Ramos (cell line): ENCODE measurements around the gene AMOT.

Source experiments
- in situ Hi-C: fragments of 300-500 bp; cut with MboI; formaldehyde crosslinking; loops from one replicate; pipeline ENCODE4 v1.14.3; 2022; ENCODE audit warnings: low sequenced_read_pairs; ENCODE audit not compliant: unreplicated experiment

Gene AMOT

GRCh38 chrX:112808007-112808406 lies 32.6 kb downstream of the AMOT start:
- in situ Hi-C loops = no loop called here

DNA sequence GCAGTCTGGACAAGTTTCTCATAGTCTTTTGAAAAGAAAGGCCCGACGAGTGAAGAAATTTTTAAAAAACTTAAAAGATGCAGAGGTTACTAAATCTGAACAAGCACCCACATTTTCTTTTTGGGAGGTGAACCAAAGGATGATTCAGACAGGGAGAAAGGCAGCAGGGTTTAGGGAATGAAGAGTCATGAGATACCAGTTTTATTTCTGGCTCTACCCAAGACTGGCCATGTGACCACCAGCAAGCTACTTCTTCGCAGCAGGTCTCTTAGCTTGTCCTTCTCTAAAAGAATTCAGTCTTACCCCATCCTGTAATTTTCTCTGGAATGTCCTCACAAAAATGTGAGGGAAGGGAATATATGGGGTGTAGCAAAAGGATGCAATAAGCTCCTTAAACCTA lies 37.6 kb downstream of the AMOT start:
- in situ Hi-C loops = no loop called here

GRCh38 chrX:112802541-112802940 lies 38.1 kb downstream of the AMOT start:
- in situ Hi-C loops = no loop called here

GRCh38 chrX:112800971-112801775 lies 39.5 kb downstream of the AMOT start:
- in situ Hi-C loops = no loop called here

DNA sequence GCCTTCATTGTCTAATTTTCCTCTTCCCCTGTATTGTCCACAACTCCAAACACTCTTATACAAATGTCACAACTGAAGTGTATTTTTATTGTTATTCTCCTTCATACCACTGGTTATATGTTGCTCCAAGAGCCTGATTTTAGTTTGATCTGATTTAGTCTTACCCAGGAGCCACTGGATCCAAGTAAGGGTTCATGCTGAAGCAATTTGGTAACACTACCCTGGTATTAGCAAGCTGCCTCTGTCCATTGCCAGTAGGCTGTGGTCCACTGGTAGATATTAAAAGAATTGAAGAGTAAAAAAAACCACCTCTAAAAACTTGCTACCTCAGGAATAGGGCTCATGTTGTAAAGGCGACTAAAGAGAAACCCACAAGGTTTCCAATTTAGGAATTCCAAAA lies 41.2 kb downstream of the AMOT start:
- in situ Hi-C loops = no loop called here

GRCh38 chrX:112798736-112799135 lies 41.9 kb downstream of the AMOT start:
- in situ Hi-C loops = no loop called here

DNA sequence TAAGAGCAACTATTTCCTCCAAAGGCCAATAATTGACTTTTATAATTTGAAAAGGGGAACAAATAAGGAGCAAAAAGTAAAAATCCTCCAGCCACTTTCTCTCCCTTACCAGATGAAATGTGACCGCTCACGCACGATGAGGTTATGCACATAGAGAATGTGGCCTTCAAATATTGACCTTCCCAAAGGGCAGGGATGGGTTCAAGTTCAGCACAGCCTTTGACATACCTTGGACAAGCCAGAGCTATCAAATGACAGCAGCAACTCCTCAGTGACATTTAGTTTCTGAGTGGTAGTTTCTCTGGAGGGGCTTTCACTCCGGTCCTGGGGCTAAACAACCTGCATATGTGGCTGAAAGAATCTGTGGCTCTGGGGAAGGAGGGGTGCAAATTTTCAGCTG lies 50.7 kb downstream of the AMOT start:
- in situ Hi-C loops = no loop called here

DNA sequence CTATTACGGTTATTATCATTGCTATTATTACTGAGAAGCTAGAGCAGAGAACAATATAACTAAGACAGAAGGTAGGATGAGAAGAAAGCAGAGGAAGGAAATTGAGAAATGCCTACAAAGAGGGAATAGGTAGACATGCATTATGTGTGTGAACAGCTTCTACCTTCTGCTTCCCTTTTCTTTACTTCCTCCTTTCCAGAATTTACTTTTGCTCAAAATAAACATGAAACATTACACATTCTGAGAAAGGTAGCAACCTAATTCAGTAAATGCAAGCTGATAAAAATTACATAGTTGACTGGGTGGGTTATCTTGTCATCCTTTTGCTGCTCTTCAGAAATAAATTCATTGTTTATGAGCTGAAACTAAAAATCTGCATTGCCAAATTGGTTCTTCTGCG lies 54.6 kb downstream of the AMOT start:
- in situ Hi-C loops = no loop called here

- in situ Hi-C loops = no loop called here
Measured at GRCh38 chrX:112785344-112785743, 55.3 kb downstream of the AMOT start.

GRCh38 chrX:112784692-112785091 lies 55.9 kb downstream of the AMOT start:
- in situ Hi-C loops = no loop called here

DNA sequence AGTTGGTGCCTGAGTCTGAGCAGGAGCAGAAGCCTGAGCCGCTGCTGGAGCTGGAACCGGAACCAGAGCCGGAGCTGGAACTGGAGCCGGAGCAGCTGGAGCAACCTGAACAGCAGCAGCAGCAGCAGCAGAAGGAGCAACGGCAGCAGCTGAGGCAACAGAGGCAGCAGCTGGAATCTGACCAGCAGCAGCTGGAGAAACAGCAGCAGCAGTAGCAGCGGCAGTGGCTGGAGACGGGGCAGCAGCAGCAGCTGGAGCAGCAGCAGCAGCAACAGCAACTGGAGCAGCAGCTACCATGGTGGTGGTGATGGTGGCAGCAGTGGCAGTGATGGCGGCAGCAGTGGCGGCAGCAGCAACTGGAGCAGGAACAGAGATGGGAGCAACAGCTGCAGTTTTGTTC lies 61.5 kb downstream of the AMOT start:
- in situ Hi-C loops = no loop called here

GRCh38 chrX:112774651-112775293 lies 65.9 kb downstream of the AMOT start:
- in situ Hi-C loops = no loop called here

GRCh38 chrX:112774142-112774541 lies 66.5 kb downstream of the AMOT start:
- in situ Hi-C loops = no loop called here

GRCh38 chrX:112769034-112769433 lies 71.6 kb downstream of the AMOT start:
- in situ Hi-C loops = no loop called here

DNA sequence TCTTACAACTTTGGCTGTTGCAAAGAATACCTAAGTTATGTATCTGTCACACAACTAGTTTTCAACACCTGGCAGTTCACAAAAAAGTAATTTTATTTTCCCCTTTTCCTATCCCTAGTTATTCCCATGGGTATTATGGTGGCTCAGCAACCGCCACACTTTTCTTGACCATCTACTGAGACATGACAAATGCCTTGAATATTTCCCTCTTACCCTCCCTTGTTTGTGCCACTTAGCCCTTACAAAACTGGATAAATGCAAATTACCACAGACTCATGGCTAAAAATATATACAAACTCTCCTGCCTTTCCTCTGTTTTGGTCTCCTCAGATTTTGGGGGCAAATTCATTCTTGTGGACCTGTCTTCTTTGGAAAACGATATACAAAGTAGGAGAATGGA lies 72.1 kb downstream of the AMOT start:
- in situ Hi-C loops = no loop called here

GRCh38 chrX:112766774-112767173 lies 73.9 kb downstream of the AMOT start:
- in situ Hi-C loops = no loop called here

- in situ Hi-C loops = no loop called here
Measured at GRCh38 chrX:112761242-112762207, 79.1 kb downstream of the AMOT start.

- in situ Hi-C loops = no loop called here
Measured at GRCh38 chrX:112760697-112761096, 79.9 kb downstream of the AMOT start.

DNA sequence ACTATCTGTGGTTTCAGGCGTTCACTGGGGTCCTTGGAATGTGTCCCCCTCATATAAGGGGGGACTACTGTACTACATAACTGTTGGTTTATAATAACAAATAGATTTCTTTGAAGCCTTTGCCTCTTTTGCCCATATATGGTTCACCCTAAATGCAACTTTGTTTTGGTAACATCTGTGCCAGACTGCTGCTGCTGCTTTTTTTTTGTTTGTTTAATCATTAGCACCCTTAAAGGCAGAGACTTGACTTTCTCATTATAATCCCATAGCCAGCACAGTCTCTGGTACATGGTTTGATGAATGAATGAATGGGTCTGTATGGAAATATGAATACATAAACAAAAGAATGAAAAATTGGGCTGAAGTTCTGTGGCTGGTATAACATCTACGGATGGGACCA lies 80.7 kb downstream of the AMOT start:
- in situ Hi-C loops = no loop called here

- in situ Hi-C loops = no loop called here
Measured at GRCh38 chrX:112759512-112759911, 81.1 kb downstream of the AMOT start.

- in situ Hi-C loops = no loop called here
Measured at GRCh38 chrX:112757946-112758345, 82.7 kb downstream of the AMOT start.
